DMS79 treated with DMSO at 0.1 percent for 48 hours (cell line): ENCODE data around the gene KBTBD4.
"Not testable (repeated sequence)": the region's sequence is repeated elsewhere in the genome, so short reads cannot be mapped to it uniquely, and the experiment has no call there.

Experiments
- DNase-seq: peaks from one replicate; lab custom pipeline; 2025; lab: John Stamatoyannopoulos, UW

Gene KBTBD4

DNA sequence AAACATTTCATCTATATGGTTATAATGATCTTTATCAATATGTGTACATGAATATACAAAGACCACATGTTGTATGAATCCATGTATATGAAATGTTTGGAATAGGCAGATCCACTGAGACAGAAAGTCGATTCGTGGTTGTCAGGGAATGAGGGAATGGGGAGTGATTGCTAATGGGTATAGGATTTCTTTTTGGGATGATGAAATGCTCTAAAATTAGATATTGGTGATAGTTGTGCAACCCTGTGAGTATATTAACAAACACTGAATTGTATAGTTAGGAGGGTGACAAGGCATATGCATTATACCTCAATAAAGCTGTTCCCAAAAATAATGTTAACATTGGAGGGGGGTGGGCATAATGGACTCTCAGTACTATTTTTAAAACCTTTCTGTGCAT lies 18.3 kb downstream of the KBTBD4 start:
- no peak for DNase-seq

DNA sequence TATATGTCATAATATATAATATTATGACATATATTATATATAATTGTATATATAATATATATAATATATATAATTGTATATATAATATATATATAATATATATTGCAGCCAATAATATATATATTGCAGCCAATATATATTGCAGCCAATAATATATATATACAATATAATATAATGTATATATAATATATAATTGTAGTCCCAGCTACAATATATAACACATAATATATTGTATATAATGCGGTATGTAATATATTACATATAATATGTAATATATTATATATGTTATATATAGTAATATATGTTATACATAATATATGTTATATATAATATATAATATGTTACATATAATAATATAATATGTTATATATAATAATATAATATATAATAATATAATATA lies 20.1 kb downstream of the KBTBD4 start:
- no peak for DNase-seq

DNA sequence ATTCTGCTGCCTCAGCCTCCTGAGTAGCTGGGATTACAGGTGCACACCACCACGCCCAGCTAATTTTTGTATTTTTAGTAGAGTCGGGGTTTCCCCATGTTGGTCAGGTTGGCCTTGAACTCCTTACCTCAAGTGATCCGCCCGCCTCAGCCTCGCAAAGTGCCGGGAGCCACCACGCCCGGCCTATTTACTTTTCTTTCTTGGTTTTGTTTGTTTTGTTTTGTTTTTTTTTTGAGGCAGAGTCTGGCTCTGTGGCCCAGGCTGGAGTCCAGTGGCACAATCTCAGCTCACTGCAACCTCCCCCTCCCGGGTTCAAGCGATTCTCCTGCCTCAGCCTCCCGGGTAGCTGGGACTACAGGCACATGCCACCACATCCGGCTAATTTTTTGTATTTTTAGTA lies 21.8 kb downstream of the KBTBD4 start:
- DNase-seq = not testable (repeated sequence)

DNA sequence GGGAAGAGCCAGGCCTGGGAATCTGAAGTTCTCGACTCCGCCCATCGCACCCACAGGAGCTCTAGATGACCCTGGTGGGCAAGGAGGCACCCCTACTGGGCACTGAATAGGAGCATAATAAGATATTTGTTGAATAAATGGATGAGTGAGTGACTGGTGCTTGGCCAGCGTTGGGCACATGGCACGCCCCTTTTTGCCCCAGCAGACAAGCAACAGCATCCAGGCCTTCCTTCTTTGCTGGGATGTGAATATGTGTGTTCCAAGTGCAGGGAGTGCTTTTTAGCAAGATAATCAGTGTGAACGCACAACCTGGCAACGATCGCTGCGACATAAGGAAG lies 25.4 kb downstream of the KBTBD4 start:
- no peak for DNase-seq

DNA sequence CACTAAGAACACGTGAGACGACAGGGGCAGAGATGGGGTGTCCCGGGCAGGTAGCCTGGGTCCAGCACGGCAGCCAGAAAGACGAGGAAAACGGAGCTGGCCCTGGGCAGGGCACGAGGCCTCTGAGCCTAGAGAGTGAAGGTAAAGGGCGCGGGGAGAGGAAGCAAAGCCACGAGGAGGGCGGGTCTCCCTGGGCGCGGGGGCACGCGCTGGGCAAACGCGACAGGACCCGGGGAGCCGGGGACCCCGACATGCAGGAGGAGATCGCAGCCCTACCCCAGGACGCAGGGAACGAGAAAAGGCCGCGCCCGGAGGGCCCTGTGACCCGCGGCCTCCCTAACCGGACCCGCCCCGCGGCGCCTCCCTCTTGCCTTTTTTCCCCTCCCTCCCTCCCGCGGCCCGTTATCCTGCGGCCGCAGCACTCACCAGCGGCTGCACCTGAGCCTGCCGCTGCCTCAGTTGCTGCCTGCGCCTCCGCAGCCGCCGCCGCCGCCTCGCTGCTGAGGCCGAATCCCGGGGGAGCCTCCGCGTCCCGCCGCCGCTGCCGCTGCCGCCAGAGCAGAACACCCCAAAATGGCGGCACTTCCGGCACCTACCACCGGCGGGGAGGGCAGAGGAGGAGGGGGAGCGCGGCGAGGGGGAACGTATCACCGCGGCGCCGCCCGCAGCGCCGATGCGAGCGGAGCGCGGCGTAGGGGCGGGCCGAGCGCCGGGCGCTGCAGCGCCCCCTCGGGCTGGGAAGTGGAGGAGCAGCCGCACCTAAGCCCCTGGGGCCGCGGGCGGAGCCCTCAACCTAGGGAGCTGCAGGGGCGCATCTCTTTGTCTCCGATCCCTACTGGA lies 26.0 kb downstream of the KBTBD4 start, which contains the start of gene CELF1:
Gene CELF1, minus strand, starts transcription at position 567 of the 840 bp plus-strand sequence. CDS start 53,609 bp downstream, outside the sequence.
- DNase-seq = peak; percentile 88

DNA sequence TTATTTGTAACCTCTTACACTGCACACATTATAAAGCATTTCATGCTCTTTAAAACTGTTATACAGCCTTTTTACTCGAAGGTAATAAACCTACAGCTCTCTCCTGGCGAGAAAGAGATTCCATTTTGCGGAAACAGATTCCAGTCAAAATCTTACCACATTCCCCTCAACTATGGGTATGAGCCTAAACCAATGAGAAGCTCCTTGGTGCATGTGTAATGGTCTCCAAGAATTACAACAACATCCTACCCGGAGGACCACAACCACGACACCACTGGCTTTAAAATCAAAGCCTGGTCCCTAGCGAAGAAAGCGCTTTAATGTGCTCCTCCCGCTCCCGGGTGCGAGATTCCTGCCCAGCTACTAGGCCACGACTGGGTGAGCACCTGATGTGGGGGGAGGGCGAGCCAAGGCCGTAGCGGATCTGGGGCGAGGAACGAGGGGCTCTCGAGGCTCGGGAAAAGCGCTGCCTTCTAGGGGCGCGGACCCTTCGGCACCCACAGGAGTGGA lies 26.7 kb downstream of the KBTBD4 start:
- peak; percentile 15 for DNase-seq

DNA sequence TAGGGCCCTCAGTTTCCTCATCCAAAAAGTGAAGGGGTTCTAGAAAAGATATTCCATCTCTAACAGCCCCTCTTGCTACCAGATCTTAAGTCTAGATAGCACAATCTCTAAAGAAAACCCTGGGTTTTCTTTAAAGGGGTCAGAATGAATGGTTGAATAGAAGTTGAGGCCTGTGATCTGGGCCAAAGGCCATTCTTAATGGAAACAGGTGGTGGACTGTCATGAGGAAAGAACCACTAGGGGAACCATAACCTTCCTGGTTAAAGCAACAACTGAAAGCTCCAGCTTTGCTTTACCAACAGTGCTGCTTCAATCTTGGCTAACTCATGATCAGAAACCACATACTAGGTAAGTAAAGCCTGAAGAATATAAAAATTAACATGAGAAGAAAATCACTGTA lies 27.7 kb downstream of the KBTBD4 start:
- no peak for DNase-seq

DNA sequence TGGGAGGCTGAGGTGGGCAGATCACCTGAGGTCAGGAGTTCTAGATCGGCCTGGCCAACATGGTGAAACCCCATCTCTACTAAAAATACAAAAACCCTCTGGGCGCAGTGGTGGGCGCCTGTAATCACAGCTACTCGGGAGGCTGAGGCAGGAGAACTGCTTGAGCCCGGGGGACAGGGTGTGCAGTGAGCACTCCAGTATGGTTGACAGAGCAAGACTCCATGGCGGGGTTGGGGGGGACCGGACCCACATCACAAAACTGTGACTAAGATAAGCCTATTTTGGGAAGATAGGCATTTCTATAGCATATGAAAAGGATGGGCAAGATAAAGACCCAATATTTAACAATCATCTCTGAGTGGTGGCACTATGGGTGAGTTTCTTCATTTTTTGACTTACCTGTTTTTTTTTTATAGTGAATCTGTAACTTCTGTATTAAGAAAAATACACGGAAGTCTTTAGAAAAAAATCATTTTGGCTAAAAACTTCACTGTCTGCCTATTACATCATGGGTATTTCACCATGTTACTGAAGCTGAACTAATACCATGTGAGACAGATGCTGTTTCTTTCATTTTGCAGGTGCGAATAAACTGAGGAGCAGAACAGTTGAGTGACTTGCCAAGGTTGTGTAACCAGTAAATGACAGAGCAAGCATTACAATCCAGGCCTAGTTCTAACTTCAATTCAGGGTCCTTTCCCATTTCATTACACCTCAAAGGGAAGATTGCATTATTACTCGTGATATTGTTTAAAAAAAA lies 28.3 kb downstream of the KBTBD4 start:
- DNase-seq = no peak

DNA sequence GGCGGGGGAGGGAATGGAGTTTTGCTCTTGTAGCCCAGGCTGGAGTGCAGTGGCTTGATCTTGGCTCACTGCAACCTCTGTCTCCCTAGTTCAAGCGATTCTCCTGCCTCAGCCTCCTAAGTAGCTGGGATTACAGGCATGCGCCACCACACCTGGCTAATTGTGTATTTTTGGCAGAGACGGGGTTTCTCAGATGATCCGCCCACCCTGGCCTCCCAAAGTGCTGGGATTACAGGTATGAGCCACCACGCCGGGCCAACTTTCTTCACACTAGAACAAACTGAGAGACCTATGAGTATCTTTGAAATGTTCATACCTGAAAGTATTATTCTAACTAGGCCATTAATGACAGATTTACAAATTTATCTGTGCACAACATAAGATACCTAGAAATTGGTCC lies 32.5 kb downstream of the KBTBD4 start:
- DNase-seq = not testable (repeated sequence)

DNA sequence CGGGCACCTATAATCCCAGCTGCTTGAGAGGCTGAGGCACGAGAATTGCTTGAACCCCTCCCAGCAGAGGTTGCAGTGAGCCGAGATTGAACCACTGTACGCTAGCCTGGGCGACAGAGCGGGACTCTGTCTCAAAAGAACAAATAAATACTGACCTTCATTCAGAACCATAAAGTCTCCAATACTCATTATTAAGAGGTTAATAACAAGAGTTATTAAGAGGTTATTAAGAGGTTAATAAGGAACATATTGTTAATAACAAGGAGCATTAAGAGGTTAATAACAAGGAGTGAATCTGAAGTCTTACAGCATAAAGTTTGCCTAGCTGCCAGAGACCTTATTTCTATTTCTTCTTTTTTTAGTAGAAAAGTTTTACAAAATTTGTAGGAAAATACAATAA lies 33.5 kb downstream of the KBTBD4 start:
- DNase-seq = no peak

DNA sequence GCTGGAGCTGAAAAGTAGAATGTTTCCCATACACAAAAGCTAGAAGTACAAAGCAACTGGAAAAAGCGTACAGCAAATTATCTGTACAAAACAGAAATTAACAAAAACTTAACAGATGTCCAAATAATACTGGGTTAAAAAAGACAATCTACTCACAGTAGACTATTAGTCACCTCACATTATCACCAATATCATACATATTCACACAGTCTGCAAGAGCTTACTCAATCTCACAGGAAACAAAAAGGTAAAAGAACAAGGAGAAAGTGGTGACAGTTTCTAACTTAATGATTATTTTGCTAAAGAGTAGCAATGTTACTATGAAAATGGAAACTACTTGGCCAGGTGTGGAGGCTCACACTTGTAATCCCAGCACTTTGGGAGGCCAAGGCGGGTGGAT lies 37.7 kb downstream of the KBTBD4 start:
- no peak for DNase-seq

DNA sequence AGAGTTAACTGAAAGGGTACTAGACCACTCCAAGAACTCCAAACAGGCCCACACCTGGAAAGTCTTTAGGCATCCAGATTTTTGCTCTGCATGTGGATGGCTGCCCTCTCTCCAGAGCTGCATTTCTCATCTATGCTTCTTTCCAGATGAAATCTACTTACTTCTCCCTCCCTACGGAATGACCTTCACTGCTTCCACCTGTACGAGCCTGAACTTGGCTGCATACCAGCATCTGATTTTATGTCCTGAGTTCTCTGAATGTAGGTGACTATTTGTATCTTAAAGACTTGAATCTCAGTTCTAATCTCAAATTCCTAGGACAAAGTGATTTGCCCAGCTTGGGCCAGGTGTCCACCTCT lies 39.1 kb downstream of the KBTBD4 start:
- DNase-seq = no peak

DNA sequence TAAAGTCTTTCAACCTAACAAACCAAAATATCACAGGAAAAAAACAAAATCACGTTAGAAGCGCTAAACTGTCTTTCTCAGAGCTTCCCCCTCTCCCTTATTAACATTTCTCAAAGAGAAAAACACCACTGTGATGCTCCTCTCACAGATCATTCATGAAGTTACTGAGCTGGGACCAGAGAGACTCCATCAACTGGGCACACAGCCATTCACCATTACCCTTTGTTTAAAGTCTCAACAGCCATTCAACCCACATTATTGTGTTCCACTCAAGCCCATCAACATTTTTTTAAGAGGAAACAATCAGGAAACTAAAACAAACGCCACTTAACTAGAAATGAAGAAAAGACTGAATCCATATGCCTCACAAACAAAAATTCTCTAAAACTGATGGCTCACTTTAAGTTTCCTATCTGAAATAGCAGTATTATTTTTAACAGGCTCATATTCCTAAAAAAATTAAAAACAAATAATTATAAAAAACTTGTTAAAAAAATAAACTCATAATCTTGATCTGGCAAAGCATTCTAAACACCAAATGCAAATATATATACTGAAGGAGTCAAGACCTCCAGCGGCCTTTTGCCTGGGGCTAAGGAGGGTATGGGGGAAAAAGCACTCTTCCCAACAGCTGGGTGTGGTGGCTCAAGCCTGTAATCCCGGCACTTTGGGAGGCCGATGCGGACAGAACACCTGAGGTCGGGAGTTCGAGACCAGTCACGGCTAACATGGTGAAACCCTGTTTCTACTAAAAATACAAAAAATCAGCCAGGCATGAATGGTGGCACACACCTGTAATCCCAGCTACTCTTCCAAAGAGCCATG lies 39.8 kb downstream of the KBTBD4 start:
- DNase-seq = peak; percentile 80

DNA sequence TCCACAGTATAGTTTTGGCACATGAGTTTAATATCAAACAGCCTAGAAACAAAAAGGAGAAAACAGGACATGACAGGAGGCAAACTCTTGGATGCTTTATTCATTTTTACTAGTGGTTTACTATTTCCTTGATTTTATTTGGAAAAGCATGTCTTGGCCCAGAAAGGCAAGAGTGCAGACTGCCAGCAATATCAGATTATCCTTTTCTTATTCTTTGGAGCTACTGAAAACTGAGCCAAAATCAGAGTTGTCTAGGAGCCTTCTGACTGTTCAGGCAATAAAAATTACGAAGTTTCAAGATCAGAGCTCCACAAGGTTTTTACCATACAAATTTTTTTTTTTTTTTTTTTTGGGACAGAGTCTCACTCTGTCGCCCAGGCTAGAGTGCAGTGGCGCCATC lies 41.9 kb downstream of the KBTBD4 start:
- no peak for DNase-seq

DNA sequence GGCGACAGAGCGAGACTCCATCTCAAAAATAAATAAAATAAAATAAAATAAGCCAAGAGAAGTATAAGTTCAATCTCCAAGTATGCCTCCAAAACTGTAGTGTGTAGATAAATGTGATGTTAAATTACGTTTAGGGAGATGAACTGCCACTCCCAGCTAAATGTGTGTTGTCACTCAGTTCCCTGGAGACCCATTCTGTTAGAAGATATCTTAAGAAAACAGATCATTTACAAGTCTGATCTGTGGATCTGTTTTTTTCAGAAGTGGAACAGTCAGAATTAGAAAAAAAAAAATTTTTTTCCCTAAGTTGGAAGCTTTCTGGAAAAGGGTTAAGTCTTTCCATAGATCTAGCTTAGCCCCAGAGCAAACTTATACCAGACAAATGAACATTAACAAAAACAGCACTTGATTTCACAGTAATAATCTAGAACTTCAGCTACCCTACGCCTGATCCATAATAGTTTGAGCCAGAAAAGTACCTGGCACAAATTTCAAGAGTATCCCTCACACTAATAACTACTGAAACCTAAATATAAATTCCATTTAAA lies 44.0 kb downstream of the KBTBD4 start:
- no peak for DNase-seq

DNA sequence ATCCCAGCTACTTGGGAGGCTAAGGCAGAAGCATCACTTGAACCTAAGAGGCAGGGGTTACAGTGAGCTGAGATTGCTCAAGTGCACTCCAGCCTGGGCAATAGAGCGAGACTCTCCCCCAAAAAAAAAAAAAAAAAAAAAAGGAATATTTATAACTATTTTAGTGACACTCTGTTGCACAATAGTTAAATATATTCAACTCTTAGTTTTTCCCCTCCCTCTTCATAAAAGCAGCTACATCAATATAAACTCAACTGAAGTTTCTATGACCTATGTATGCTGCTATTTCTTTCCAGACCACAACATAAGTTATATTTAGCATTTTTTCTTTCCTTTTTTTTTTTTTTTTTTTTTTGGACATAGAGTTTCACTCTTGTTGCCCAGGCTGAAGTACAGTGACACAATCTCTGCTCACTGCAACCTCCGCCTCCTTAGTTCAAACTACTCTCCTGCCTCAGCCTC lies 45.0 kb downstream of the KBTBD4 start:
- DNase-seq = no peak

DNA sequence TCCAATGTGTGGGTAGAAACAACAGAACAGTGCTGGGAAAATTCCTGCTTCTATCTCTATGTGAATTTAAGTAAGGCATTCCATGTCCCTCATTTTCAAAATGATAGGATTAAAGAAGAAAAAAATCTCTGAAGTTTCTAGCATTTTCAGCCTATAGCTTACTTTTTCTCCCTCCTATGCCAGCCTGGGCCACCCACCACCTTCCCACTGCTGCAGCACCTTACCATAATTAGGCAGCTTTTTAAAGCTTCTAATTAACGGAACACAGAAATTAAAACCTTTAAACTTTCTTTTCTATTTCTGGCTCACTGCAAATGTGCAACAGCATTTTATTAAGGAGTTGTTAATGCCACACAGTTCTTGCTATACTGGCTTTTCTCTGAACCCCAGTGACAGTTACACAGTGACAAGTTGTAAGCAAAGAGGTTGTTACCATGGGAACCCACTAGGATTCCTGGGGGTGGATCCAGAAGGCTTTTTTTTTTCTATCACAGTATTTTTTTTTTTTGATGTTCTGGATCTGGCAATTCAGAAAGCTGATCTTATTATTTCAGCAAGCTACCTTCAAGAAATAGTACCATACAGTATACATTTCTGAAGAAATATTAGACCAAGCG lies 46.1 kb downstream of the KBTBD4 start:
- no peak for DNase-seq

DNA sequence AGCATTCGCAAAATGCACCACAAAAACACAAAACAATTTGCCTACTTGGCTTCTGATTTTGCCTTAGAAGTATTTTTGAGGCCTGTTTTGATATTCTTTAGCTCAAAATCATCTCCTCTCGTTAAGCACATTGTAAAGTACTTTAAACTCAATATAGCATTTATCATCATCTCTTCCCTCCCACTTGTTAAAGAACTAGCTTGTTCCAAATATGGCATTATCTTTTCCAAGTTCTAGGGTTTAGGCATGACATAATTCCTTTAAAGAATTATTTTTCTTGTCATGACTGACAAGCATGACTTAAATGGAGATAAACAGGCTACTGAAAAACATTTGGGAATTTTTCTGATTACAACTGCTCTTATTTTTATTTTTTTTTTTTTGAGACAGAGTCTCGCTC lies 47.1 kb downstream of the KBTBD4 start:
- DNase-seq = no peak

DNA sequence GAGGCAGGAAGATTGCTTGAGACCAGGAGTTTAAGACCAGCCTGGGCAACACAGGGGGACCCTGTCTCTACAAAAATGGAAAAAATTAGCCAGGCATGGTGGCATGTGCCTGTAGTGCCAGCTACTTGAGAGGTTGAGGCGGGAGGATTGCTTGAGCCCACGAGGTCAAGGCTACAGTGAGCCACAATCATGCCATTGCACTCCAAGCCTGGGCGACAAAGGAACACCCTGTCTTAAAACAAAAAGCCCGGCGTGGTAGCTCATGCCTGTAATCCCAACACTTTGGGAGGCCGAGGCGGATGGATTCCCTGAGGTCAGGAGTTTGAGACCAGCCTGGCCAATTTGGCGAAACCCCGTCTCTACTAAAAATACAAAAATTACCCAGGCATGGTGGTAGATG lies 48.0 kb downstream of the KBTBD4 start:
- not testable (repeated sequence) for DNase-seq

DNA sequence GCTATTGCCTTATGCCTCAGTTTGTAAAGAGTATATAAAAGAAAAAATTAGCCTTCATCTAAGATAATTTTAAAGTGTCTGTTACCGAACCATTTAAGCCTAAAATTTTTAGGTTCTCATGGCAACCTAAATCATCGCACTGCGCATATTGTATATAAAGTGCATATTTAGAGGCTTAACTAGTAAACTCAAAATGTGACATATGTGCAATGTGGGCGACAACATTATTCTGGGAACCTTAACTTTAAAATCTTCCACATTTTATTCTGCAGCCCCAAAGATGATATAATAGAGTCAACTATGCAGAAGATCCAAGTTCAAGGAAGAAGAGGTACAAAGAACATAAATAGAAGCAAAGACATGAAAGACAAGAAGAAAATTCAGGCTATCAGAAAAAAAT lies 48.8 kb downstream of the KBTBD4 start:
- DNase-seq = no peak

DNA sequence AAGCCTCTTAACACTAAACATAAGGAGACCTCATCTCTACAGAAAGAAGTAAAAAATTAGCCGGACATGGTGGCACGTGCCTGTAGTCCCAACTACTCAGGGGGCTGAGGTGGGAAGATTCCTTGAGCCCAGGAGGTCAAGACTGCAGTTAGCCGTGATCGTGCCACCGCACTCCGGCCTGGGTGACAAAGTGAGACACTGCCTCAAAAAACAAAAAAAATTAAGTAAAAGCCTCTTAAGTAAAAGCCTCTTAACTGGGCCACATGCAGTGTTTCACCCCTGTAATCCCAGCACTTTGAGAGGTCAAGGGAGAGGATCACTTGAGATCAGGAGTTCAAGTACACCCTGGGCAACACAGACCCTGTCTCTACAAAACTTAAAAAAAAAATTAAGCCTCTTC lies 51.6 kb downstream of the KBTBD4 start:
- no peak for DNase-seq

DNA sequence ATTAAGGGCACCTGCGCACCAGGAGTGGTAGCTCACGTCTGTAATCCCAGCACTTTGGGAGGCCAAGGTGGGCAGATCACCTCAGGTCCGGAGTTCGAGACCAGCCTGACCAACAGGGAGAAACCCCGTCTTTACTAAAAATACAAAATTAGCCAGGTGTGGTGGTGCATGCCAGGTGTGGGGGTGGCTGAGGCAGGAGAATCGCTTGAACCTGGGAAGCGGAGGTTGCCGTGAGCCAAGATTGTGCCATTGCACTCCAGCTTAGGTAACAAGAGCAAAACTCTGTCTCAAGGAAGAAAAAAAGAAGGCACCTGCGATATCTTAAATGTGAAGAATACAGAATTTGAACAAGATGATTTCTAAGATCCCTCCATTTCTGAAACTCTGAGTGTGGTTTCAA lies 52.7 kb downstream of the KBTBD4 start:
- DNase-seq = not testable (repeated sequence)
